Neuron (in vitro differentiated cells): ENCODE measurements around the gene PAGR1.
"Not testable (repeated sequence)": the region's sequence is repeated elsewhere in the genome, so short reads cannot be mapped to it uniquely, and the experiment has no call there.

Experiments used
- H2AFZ ChIP-seq: one replicate; pipeline ENCODE4 v1.6.1; 2013; ENCODE audit warnings: low read depth, mild to moderate bottlenecking, inconsistent platforms, low read length, moderate library complexity
- H3K27me3 ChIP-seq: one replicate; pipeline ENCODE4 v1.6.1; 2013; ENCODE audit warnings: low read length; ENCODE audit not compliant: insufficient read depth
- H3K36me3 ChIP-seq: one replicate; pipeline ENCODE4 v1.6.1; 2013; ENCODE audit warnings: low read length; ENCODE audit not compliant: insufficient read depth
- H3K4me1 ChIP-seq: one replicate; pipeline ENCODE4 v1.6.1; 2013; ENCODE audit warnings: low read length; ENCODE audit not compliant: insufficient read depth
- H3K4me3 ChIP-seq: 2 replicates; pipeline ENCODE4 v1.5.1; 2013; ENCODE audit warnings: mild to moderate bottlenecking, low read length, moderate library complexity
- H3K9me3 ChIP-seq: one replicate; pipeline ENCODE4 v1.6.1; 2013; ENCODE audit warnings: low read length

PAGR1 gene

DNA sequence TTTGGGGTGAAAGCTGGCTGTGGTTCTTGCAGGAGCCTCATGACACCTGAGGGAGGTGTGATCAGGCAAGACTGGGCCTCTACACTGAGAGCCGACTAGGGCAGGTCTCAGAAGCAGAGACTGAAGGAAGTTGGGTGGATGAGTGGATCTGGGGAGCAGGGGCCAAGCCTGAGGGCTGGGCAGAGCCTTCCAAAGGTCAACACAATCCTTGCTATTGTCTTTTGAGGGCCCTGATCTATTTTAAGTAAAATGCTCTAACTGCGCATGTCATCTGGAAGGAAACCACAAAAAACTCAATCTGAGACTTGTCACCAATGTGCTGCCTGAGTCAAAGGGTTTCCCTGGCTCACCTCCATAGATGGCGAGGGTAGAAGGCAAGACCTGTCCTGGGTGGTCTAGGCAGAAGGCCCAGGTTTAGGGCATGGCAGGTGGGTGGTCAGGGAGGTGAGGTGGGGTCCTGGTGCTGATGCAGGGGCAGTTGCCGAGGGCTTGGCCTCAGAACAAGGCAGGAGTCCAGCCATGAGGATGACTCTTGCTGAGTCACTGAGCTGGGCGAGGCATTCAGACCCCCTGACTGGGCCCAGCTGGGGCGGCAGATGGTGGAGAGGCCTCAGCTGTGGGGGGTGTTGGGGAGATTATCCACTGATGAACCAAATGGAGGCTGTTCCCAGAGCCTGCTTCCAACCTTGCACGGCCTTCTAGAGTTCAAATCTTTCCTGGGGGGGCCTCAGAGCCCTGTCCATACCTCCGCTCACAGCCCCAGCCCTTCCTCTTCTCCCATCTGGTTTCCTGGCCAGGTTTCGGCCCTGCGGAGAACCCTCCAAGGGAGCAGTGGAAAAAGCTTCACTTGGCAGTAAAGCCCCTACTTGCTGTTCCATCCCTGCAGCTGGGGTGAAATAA lies 9.4 kb downstream of the PAGR1 start:
- no peaks in the 10 kb centered on the region for H3K4me1 ChIP-seq
- no peaks in the 10 kb centered on the region for H3K9me3 ChIP-seq
- no peak overlapping the region for H2AFZ ChIP-seq
- H3K36me3 ChIP-seq, result no peaks in the 10 kb centered on the region
- no peak overlapping the region for H3K4me3 ChIP-seq
- H3K27me3 ChIP-seq, result no peaks in the 10 kb centered on the region

- no peaks in the 10 kb centered on the region for H3K36me3 ChIP-seq
- no peaks in the 10 kb centered on the region for H3K9me3 ChIP-seq
- H3K4me1 ChIP-seq, result no peaks in the 10 kb centered on the region
- no peak overlapping the region for H3K4me3 ChIP-seq
- H3K27me3 ChIP-seq, result no peaks in the 10 kb centered on the region
- H2AFZ ChIP-seq, result no peak overlapping the region
These were observed 10.4 kb downstream of the PAGR1 start for GRCh38 chr16:29826342-29826695.

DNA sequence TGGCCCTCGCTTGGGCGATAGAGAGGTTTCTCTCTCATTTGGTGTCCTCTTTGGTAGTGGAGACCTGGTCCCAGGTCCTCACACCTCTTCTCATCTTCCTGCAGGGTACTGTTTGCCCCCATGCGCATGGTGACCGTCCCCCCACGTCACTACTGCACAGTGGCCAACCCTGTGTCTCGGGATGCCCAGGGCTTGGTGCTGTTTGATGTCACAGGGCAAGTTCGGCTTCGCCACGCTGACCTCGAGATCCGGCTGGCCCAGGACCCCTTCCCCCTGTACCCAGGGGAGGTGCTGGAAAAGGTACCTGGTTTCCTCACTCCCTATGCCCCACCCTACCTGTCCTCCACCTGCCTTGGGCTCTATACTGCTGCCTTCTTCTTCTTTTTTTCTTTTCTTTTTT lies 14.8 kb downstream of the PAGR1 start:
- H3K36me3 ChIP-seq, result no peaks in the 10 kb centered on the region
- H2AFZ ChIP-seq, result no peak overlapping the region
- no peaks in the 10 kb centered on the region for H3K27me3 ChIP-seq
- no peak overlapping the region for H3K4me3 ChIP-seq
- no peaks in the 10 kb centered on the region for H3K9me3 ChIP-seq
- no peaks in the 10 kb centered on the region for H3K4me1 ChIP-seq

GRCh38 chr16:29831490-29831889 lies 15.5 kb downstream of the PAGR1 start:
- Histone ChIP-seq H3K36me3 (no peaks in the 10 kb centered on the region), H2AFZ (no peak overlapping the region), H3K27me3 (no peaks in the 10 kb centered on the region), H3K4me1 (no peaks in the 10 kb centered on the region), H3K4me3 (no peak overlapping the region), H3K9me3 (no peaks in the 10 kb centered on the region)

GRCh38 chr16:29833219-29833618 lies 17.3 kb downstream of the PAGR1 start:
- not testable (repeated sequence) for H3K9me3 ChIP-seq, H2AFZ ChIP-seq, H3K36me3 ChIP-seq, H3K27me3 ChIP-seq, H3K4me1 ChIP-seq, H3K4me3 ChIP-seq

- Histone ChIP-seq H3K4me1 (no peaks in the 10 kb centered on the region), H3K27me3 (no peaks in the 10 kb centered on the region), H3K36me3 (no peaks in the 10 kb centered on the region), H2AFZ (no peak overlapping the region), H3K4me3 (no peak overlapping the region), H3K9me3 (no peaks in the 10 kb centered on the region)
These were observed 18.1 kb downstream of the PAGR1 start for GRCh38 chr16:29834079-29834478.

DNA sequence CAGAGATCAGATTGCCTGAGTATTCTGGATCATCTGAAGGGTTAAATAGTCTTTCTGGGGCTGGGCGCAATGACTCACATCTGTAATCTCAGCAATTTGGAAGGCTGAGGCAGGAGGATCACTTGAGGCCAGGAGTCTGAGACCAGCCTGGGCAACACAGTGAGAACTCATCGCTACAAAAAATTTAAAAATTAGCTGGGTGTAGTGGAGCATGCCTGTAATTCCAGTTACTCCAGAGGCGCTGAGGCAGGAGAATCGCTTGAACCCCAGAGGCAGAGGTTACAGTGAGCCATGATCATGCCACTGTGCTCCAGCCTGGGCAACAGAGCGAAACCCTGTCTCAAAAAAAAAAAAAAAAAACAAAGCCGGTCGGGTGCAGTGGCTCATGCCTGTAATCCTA lies 20.0 kb downstream of the PAGR1 start:
- Histone ChIP-seq H3K9me3 (no peaks in the 10 kb centered on the region), H3K36me3 (no peaks in the 10 kb centered on the region), H3K4me3 (no peak overlapping the region), H2AFZ (no peak overlapping the region), H3K4me1 (no peaks in the 10 kb centered on the region), H3K27me3 (no peaks in the 10 kb centered on the region)

DNA sequence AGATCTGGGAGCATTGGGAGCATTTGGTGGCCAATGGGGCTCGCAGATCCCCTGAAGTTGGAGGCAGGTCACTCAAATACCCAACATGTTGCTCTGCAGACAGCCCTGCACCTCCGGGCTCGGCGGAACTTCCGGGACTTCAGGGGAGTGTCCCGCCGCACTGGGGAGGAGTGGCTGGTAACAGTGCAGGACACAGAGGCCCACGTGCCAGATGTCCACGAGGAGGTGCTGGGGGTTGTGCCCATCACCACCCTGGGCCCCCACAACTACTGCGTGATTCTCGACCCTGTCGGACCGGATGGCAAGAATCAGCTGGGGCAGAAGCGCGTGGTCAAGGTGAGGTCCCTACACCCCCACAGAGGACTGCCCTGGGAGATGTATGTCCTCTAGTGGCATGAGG lies 20.7 kb downstream of the PAGR1 start:
- no peaks in the 10 kb centered on the region for H3K36me3 ChIP-seq
- H3K9me3 ChIP-seq, result no peaks in the 10 kb centered on the region
- no peaks in the 10 kb centered on the region for H3K4me1 ChIP-seq
- no peak overlapping the region for H3K4me3 ChIP-seq
- H3K27me3 ChIP-seq, result peaks cover 2% of the 10 kb centered on the region
- no peak overlapping the region for H2AFZ ChIP-seq

GRCh38 chr16:29837841-29838240 lies 21.9 kb downstream of the PAGR1 start:
- Histone ChIP-seq H3K36me3 (no peaks in the 10 kb centered on the region), H3K9me3 (no peaks in the 10 kb centered on the region), H2AFZ (no peak overlapping the region), H3K4me1 (no peaks in the 10 kb centered on the region), H3K4me3 (no peak overlapping the region), H3K27me3 (peaks cover 2% of the 10 kb centered on the region)

DNA sequence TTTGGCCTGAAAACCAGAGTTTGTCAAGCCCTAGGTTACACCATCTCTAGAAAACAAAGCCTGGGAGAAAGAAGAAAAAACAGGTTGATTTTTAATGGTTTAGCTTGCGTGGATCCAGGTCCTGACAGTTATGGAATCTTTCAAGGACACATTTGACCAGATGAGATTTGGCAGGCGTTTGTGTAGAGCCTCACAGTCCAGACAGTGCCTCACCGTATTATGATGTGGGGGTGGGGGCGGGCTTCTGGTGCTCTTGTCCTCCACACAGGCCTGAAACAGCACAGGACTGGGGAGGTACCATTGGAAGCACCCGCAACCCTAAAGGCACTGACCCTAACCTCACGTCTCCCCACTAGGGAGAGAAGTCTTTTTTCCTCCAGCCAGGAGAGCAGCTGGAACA lies 23.9 kb downstream of the PAGR1 start:
- Histone ChIP-seq H3K4me3 (no peak overlapping the region), H2AFZ (no peak overlapping the region), H3K36me3 (no peaks in the 10 kb centered on the region), H3K9me3 (no peaks in the 10 kb centered on the region), H3K4me1 (no peaks in the 10 kb centered on the region), H3K27me3 (peaks cover 2% of the 10 kb centered on the region)

DNA sequence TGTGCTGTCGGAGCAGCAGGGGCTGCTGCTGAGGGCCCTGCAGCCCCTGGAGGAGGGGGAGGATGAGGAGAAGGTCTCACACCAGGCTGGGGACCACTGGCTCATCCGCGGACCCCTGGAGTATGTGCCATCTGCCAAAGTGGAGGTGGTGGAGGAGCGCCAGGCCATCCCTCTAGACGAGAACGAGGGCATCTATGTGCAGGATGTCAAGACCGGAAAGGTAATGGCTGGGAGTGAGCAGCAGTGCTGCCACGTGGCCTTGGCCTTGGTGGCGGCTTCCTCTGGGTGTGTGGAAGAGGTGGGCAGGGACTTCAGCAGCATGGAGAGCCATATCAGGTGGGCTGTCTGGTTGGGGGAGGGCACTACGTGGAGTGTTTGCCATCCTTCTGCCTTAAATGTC lies 24.3 kb downstream of the PAGR1 start:
- Histone ChIP-seq H3K27me3 (peaks cover 2% of the 10 kb centered on the region), H3K4me3 (no peak overlapping the region), H3K36me3 (no peaks in the 10 kb centered on the region), H2AFZ (no peak overlapping the region), H3K4me1 (no peaks in the 10 kb centered on the region), H3K9me3 (no peaks in the 10 kb centered on the region)

GRCh38 chr16:29841631-29842030 lies 25.7 kb downstream of the PAGR1 start:
- Histone ChIP-seq H3K4me1 (no peaks in the 10 kb centered on the region), H3K9me3 (no peaks in the 10 kb centered on the region), H2AFZ (no peak overlapping the region), H3K36me3 (no peaks in the 10 kb centered on the region), H3K27me3 (peaks cover 2% of the 10 kb centered on the region), H3K4me3 (no peak overlapping the region)

DNA sequence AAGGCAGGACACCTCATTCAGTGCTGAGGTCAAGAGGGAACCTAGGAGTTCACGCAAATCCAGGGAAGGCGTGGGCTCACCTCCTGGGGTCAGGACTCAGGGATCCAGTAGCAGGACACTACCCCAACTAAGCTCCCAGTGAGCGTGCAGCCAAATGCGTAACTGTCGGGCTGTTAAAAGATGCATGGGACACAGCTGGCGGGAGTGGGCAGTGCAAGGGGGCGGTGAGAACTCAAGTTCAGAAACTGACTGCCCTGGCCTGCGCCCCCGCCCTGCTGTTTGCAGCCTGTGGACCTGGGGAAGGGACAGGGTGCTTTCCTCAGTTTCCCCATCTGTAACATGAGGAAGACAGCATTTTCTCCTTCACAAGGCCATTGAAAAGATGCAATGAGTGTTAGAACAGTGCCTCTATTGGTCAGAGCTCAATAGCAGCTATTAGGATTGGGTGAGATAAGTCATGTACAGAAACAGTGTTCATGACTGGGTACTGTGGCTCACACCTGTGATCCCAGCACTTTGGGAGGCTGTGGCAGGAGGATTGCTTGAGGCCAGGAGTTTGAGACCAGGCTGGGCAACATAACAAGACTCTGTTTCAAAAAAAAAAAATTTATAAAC lies 26.9 kb downstream of the PAGR1 start:
- Histone ChIP-seq H3K9me3 (no peaks in the 10 kb centered on the region), H3K4me3 (no peak overlapping the region), H3K27me3 (peaks cover 2% of the 10 kb centered on the region), H3K36me3 (no peaks in the 10 kb centered on the region), H3K4me1 (no peaks in the 10 kb centered on the region), H2AFZ (no peak overlapping the region)

DNA sequence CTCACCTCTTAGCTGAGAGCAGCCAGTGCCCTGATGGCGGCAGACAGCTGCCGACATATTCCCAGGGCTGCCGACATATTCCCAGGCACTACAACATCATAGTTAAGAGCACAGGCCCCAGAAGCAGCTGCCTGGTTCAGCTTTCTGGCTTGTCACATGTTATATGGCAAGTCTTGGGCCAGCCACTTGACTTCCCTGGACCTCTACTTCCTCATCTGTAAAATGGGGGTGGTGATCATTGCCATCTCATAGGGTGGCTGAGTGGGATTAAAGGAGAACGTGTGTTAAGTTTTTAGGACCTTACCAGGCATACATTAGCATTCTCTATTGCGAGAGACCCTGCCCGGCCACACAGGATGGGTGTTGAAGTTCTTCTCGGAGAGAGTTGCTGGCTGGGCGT lies 28.0 kb downstream of the PAGR1 start:
- H3K27me3 ChIP-seq, result peaks cover 2% of the 10 kb centered on the region
- H2AFZ ChIP-seq, result no peak overlapping the region
- H3K4me3 ChIP-seq, result no peak overlapping the region
- no peaks in the 10 kb centered on the region for H3K9me3 ChIP-seq
- H3K4me1 ChIP-seq, result no peaks in the 10 kb centered on the region
- H3K36me3 ChIP-seq, result no peaks in the 10 kb centered on the region
